Measurements from ENCODE around the gene HSPA1B.

- TF ChIP-seq POLR2A (IDR thresholded peaks at IDR 0.05; ENCODE audit: low read length) (no peak), GATA1 (IDR thresholded peaks at IDR 0.05; ENCODE audit: low read depth, low read length) (no peak)
Measured at GRCh38 chr6:31864818-31865204, 37.3 kb downstream of the HSPA1B start.
